H9 (cell line): Measurements from ENCODE around the gene CUEDC2. TPM values are rescaled to one million over a fixed set of nuclear protein-coding genes. Genes with fewer than 3 reads are reported as not detected.

Source experiments
- DNase-seq: peaks from one replicate; pipeline ENCODE4 v3.0.0-alpha.2; 2017
- H2AFZ ChIP-seq: one replicate; pipeline ENCODE4 v1.6.1; 2013; ENCODE audit warnings: mild to moderate bottlenecking, low read length, control low read depth, moderate library complexity
- H2AK5ac ChIP-seq: 2 replicates; pipeline ENCODE4 v1.6.1; 2013; ENCODE audit warnings: low read length, control low read depth, mixed read lengths; ENCODE audit not compliant: insufficient read length
- H2BK120ac ChIP-seq: one replicate; pipeline ENCODE4 v1.6.1; 2013; ENCODE audit warnings: low read depth, mild to moderate bottlenecking, low read length, control low read depth, inconsistent platforms; ENCODE audit not compliant: poor library complexity, severe bottlenecking
- H2BK12ac ChIP-seq: 2 replicates; pipeline ENCODE4 v1.6.1; 2013; ENCODE audit warnings: low read length, control low read depth, mixed read lengths, low read depth; ENCODE audit not compliant: insufficient read length
- H2BK15ac ChIP-seq: 2 replicates; pipeline ENCODE4 v1.6.1; 2013; ENCODE audit warnings: low read depth, low read length, control low read depth
- H2BK20ac ChIP-seq: one replicate; pipeline ENCODE4 v1.6.1; 2013; ENCODE audit warnings: low read depth, mild to moderate bottlenecking, low read length, control low read depth, inconsistent platforms; ENCODE audit not compliant: poor library complexity, severe bottlenecking
- H2BK5ac ChIP-seq: 2 replicates; pipeline ENCODE4 v1.6.1; 2013; ENCODE audit warnings: low read length, control low read depth, mixed read lengths; ENCODE audit not compliant: insufficient read length
- H3K14ac ChIP-seq: 2 replicates; pipeline ENCODE4 v1.6.1; 2013; ENCODE audit warnings: low read length, control low read depth; ENCODE audit not compliant: insufficient read depth
- H3K18ac ChIP-seq: 2 replicates; pipeline ENCODE4 v1.6.1; 2013; ENCODE audit warnings: low read depth, mild to moderate bottlenecking, mixed read lengths, low read length, control low read depth; ENCODE audit not compliant: insufficient read length
- H3K23ac ChIP-seq: 2 replicates; pipeline ENCODE4 v1.6.1; 2013; ENCODE audit warnings: low read length, control low read depth, mixed read lengths, low read depth; ENCODE audit not compliant: insufficient read length
- H3K23me2 ChIP-seq: 2 replicates; pipeline ENCODE4 v1.6.1; 2013; ENCODE audit warnings: low read depth, mild to moderate bottlenecking, mixed read lengths, low read length, control low read depth; ENCODE audit not compliant: insufficient read length, poor library complexity, severe bottlenecking
- H3K27ac ChIP-seq: 2 replicates; pipeline ENCODE4 v1.5.1; 2013; ENCODE audit warnings: low read length, control low read depth, mixed read lengths, low read depth; ENCODE audit not compliant: insufficient read length
- H3K27me3 ChIP-seq: 2 replicates; pipeline ENCODE4 v1.6.1; 2013; ENCODE audit warnings: low read length, control low read depth, inconsistent platforms; ENCODE audit not compliant: insufficient read depth
- H3K4ac ChIP-seq: 2 replicates; pipeline ENCODE4 v1.6.1; 2013; ENCODE audit warnings: low read depth, mild to moderate bottlenecking, control low read depth, inconsistent platforms, low read length, moderate library complexity
- H3K4me1 ChIP-seq: 2 replicates; pipeline ENCODE4 v1.6.1; 2013; ENCODE audit warnings: low read length, control low read depth, inconsistent platforms; ENCODE audit not compliant: insufficient read depth
- H3K4me2 ChIP-seq: 2 replicates; pipeline ENCODE4 v1.6.1; 2013; ENCODE audit warnings: low read length, control low read depth, mixed read lengths; ENCODE audit not compliant: insufficient read length, insufficient read depth
- H3K56ac ChIP-seq: 2 replicates; pipeline ENCODE4 v1.6.1; 2013; ENCODE audit warnings: low read depth, mild to moderate bottlenecking, mixed read lengths, low read length, control low read depth; ENCODE audit not compliant: insufficient read length
- H3K79me1 ChIP-seq: 2 replicates; pipeline ENCODE4 v1.6.1; 2013; ENCODE audit warnings: low read depth, mild to moderate bottlenecking, moderate library complexity, low read length, control low read depth, inconsistent platforms; ENCODE audit not compliant: insufficient read depth, poor library complexity, severe bottlenecking
- H3K79me2 ChIP-seq: 2 replicates; pipeline ENCODE4 v1.6.1; 2013; ENCODE audit warnings: low read length, control low read depth, inconsistent platforms; ENCODE audit not compliant: insufficient read depth
- H3K9ac ChIP-seq: 2 replicates; pipeline ENCODE4 v1.6.1; 2013; ENCODE audit warnings: low read length, control low read depth, mixed read lengths; ENCODE audit not compliant: insufficient read length; ENCODE audit errors: extremely low read depth
- H3K9me3 ChIP-seq: one replicate; pipeline ENCODE4 v1.6.1; 2013; ENCODE audit warnings: low read depth, low read length, inconsistent platforms; ENCODE audit not compliant: control insufficient read depth
- H3T11ph ChIP-seq: one replicate; pipeline ENCODE4 v1.6.1; 2013; ENCODE audit warnings: mild to moderate bottlenecking, low read length, control low read depth, inconsistent platforms
- H4K20me1 ChIP-seq: one replicate; pipeline ENCODE4 v1.6.1; 2013; ENCODE audit not compliant: control insufficient read depth, insufficient read length, insufficient read depth
- H4K5ac ChIP-seq: 2 replicates; pipeline ENCODE4 v1.6.1; 2013; ENCODE audit warnings: low read depth, mild to moderate bottlenecking, mixed read lengths, low read length, control low read depth; ENCODE audit not compliant: insufficient read length
- H4K8ac ChIP-seq: replicated peaks from 2 replicates; pipeline ENCODE4 v1.6.1; 2013; ENCODE audit warnings: low read length, control low read depth, mixed read lengths, low read depth; ENCODE audit not compliant: insufficient read length
- H4K91ac ChIP-seq: 2 replicates; pipeline ENCODE4 v1.6.1; 2013; ENCODE audit warnings: low read depth, mild to moderate bottlenecking, moderate library complexity, mixed read lengths, low read length, control low read depth; ENCODE audit not compliant: insufficient read length
- H3K27ac Mint-ChIP-seq, 3 experiments: 2 replicates in 2 of 3; 3 replicates in 1 of 3; pipeline ENCODE4 v1.8.0; 2020 to 2021; ENCODE audit warnings: mixed read lengths in 3 of 3, mild to moderate bottlenecking in 1 of 3, moderate library complexity in 1 of 3
- H3K27me3 Mint-ChIP-seq: 2 replicates; pipeline ENCODE4 v1.8.0; 2021; ENCODE audit warnings: low read depth, mild to moderate bottlenecking, moderate library complexity, mixed read lengths
- H3K36me3 Mint-ChIP-seq, 3 experiments: 2 replicates in 2 of 3; 3 replicates in 1 of 3; pipeline ENCODE4 v1.8.0; 2020 to 2021; ENCODE audit warnings: low read depth in 3 of 3, mixed read lengths in 3 of 3; ENCODE audit not compliant: insufficient read depth in 1 of 3
- H3K4me1 Mint-ChIP-seq, 2 experiments: 2 replicates each; pipeline ENCODE4 v1.8.0; 2020; ENCODE audit warnings: mixed read lengths in 2 of 2
- H3K4me3 Mint-ChIP-seq, 2 experiments: 2 replicates in 1 of 2; 3 replicates in 1 of 2; pipeline ENCODE4 v1.8.0; 2020 to 2021; ENCODE audit warnings: mild to moderate bottlenecking in 2 of 2, mixed read lengths in 2 of 2, moderate library complexity in 1 of 2
- H3K9me3 Mint-ChIP-seq, 2 experiments: 2 replicates in 1 of 2; 3 replicates in 1 of 2; pipeline ENCODE4 v1.8.0; 2020; ENCODE audit warnings: mild to moderate bottlenecking in 2 of 2, mixed read lengths in 2 of 2, moderate library complexity in 1 of 2
- WGBS: extraction: QIAGEN DNeasy Blood & Tissue Kit; methylation state at CpG from one replicate; pipeline ENCODE4 v1.1.7; 2013; ENCODE audit warnings: missing lambda C conversion rate, low lambda C conversion rate, mixed read lengths; ENCODE audit not compliant: insufficient read length; ENCODE audit errors: extremely low coverage; 5-methylcytosine and 5-hydroxymethylcytosine counted together
- total RNA-seq: library from RNA; stranded (reverse); gene quantifications from 2 replicates; pipeline ENCODE4 v1.2.1, GENCODE V29; 2021
- TF ChIP-seq, protein P1 (sequence below): fragments of 200-600 bp; sonication (generic); conservative IDR thresholded peaks from 3 replicates; pipeline ENCODE4 v1.8.0; 2021; ENCODE audit warnings: antibody characterized with exemption, mild to moderate bottlenecking

The CUEDC2 gene
- total RNA-seq, 1 experiment from 2014 or later = 41.2 TPM

DNA sequence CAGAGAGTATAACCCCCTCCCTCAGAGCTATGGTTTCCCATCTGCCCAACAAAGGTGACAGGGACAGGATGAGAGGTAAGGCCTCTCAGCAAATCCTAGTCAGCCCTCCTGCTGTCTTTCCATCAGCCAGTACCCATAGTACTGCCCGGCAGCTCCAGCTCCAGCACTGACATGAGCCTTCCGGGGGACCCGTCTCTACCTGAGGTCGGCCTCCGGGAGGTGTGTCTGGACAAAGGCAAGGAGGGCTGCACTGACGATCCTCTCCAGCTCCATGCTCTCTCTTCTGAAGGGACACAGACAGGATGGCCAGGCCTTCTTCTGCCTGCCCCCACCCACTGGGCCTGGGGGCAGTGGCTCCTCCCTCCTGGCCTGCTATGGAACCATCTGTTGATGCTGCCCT is 7.5 kb downstream of the CUEDC2 start:
- no peak overlapping the region for H3K27ac ChIP-seq
- Mint-ChIP-seq H3K4me3 (no peak overlapping the region), H3K4me1 (peaks cover 4 to 13% of the 10 kb centered on the region in 2 experiments; a peak in 3 of 4 replicates), H3K27ac (no peak overlapping the region), H3K36me3 (peaks cover 6 to 17% (median 16%) of the 10 kb centered on the region in 3 experiments; a peak in 5 of 7 replicates), H3K9me3 (no peaks in the 10 kb centered on the region), H3K27me3 (peaks cover 12% of the 10 kb centered on the region)
- no peak overlapping the region for H3T11ph ChIP-seq
- no peak overlapping the region for H2BK12ac ChIP-seq
- H3K18ac ChIP-seq = no peak overlapping the region
- H3K23me2 ChIP-seq = peaks cover 18% of the 10 kb centered on the region
- no peaks in the 10 kb centered on the region for H4K20me1 ChIP-seq
- H3K79me1 ChIP-seq = no peaks in the 10 kb centered on the region
- no peak overlapping the region for H3K56ac ChIP-seq
- WGBS = no CpG with 5 or more reads among the region's 6 CpGs
- no peak overlapping the region for H2BK120ac ChIP-seq
- TF ChIP-seq, protein P1, sequence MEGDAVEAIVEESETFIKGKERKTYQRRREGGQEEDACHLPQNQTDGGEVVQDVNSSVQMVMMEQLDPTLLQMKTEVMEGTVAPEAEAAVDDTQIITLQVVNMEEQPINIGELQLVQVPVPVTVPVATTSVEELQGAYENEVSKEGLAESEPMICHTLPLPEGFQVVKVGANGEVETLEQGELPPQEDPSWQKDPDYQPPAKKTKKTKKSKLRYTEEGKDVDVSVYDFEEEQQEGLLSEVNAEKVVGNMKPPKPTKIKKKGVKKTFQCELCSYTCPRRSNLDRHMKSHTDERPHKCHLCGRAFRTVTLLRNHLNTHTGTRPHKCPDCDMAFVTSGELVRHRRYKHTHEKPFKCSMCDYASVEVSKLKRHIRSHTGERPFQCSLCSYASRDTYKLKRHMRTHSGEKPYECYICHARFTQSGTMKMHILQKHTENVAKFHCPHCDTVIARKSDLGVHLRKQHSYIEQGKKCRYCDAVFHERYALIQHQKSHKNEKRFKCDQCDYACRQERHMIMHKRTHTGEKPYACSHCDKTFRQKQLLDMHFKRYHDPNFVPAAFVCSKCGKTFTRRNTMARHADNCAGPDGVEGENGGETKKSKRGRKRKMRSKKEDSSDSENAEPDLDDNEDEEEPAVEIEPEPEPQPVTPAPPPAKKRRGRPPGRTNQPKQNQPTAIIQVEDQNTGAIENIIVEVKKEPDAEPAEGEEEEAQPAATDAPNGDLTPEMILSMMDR = no peak
- no peak overlapping the region for H2BK20ac ChIP-seq
- H3K9ac ChIP-seq = no peak overlapping the region
- H3K4me1 ChIP-seq = no peaks in the 10 kb centered on the region; the same call in 1 of the 2 replicates
- no peak overlapping the region for H4K91ac ChIP-seq
- no peak overlapping the region for H3K4ac ChIP-seq
- no peak overlapping the region for H3K14ac ChIP-seq
- H2BK15ac ChIP-seq = no peak overlapping the region
- H2AK5ac ChIP-seq = no peak overlapping the region
- no peaks in the 10 kb centered on the region for H3K27me3 ChIP-seq
- no peak for DNase-seq
- H3K23ac ChIP-seq = no peak overlapping the region
- no peak overlapping the region for H4K5ac ChIP-seq
- H2BK5ac ChIP-seq = no peak overlapping the region
- H4K8ac ChIP-seq = no peak overlapping the region
- no peaks in the 10 kb centered on the region for H3K79me2 ChIP-seq
- no peak overlapping the region for H3K4me2 ChIP-seq
- H3K9me3 ChIP-seq = no peaks in the 10 kb centered on the region
- no peak overlapping the region for H2AFZ ChIP-seq
